H1 (cell line): ENCODE data around the gene TRUB1. TPM values are rescaled to one million over a fixed set of nuclear protein-coding genes. Genes with fewer than 3 reads are reported as not detected.

Experiments used
- CTCF ChIA-PET: fragments of 300-600 bp; sonication (Branson Sonifier 250); formaldehyde crosslinking; loops from one replicate; lab custom pipeline; 2021; ENCODE audit not compliant: partially characterized antibody; lab: Charles Lee
- POLR2A ChIA-PET: fragments of 300-600 bp; sonication (Branson Sonifier 250); formaldehyde crosslinking; loops from one replicate; lab custom pipeline; 2021; ENCODE audit warnings: inconsistent platforms; ENCODE audit not compliant: partially characterized antibody; lab: Charles Lee
- DNase-seq, 2 experiments: peaks; one replicate each; pipeline versions ENCODE4 v3.0.0 to v3.0.0-alpha.2; 2010 to 2022; ENCODE audit warnings: low spot score in 2 of 2, low read depth in 1 of 2, mixed read lengths in 1 of 2
- FAIRE-seq: peaks from 2 replicates; lab custom pipeline; 2011; peaks lifted over from hg19 to GRCh38; lab: Jason Lieb, UNC
- H2AFZ ChIP-seq: 2 replicates; pipeline ENCODE4 v1.8.1; 2012; ENCODE audit warnings: low read length, inconsistent platforms
- H2AK5ac ChIP-seq: 2 replicates; pipeline ENCODE4 v1.6.1; 2013; ENCODE audit warnings: low read depth, low read length
- H2BK120ac ChIP-seq: replicated peaks from 2 replicates; pipeline ENCODE3; 2013; ENCODE audit warnings: low read depth, low read length, inconsistent platforms
- H2BK12ac ChIP-seq: 2 replicates; pipeline ENCODE4 v1.6.1; 2013; ENCODE audit warnings: low read depth, low read length
- H2BK15ac ChIP-seq: 2 replicates; pipeline ENCODE4 v1.6.1; 2013; ENCODE audit warnings: low read length
- H2BK20ac ChIP-seq: 2 replicates; pipeline ENCODE4 v1.6.1; 2013; ENCODE audit warnings: low read length
- H2BK5ac ChIP-seq: 2 replicates; pipeline ENCODE4 v1.6.1; 2013; ENCODE audit warnings: low read depth, low read length
- H3K14ac ChIP-seq: 2 replicates; pipeline ENCODE4 v1.6.1; 2013; ENCODE audit warnings: inconsistent platforms; ENCODE audit not compliant: insufficient read length
- H3K18ac ChIP-seq: 2 replicates; pipeline ENCODE4 v1.6.1; 2013; ENCODE audit warnings: low read length; ENCODE audit errors: extremely low read depth
- H3K23ac ChIP-seq: 2 replicates; pipeline ENCODE4 v1.6.1; 2013; ENCODE audit warnings: inconsistent platforms; ENCODE audit not compliant: insufficient read length
- H3K23me2 ChIP-seq: 2 replicates; pipeline ENCODE4 v1.6.1; 2013; ENCODE audit warnings: low read depth, low read length
- H3K27ac ChIP-seq: 2 replicates; pipeline ENCODE4 v1.6.1; 2011; ENCODE audit warnings: low read depth, low read length, inconsistent platforms
- H3K27me3 ChIP-seq, 4 experiments: replicated peaks in 1 of 4; 1 replicate in 1 of 4; 2 replicates in 3 of 4; pipeline versions ENCODE4 v1.6.1 to v1.8.1; 2011 to 2013; ENCODE audit warnings: low read length in 3 of 4, mild to moderate bottlenecking in 3 of 4, inconsistent platforms in 2 of 4, mixed read lengths in 2 of 4, moderate library complexity in 1 of 4; ENCODE audit not compliant: control insufficient read depth in 3 of 4, insufficient read depth in 3 of 4; ENCODE audit errors: extremely low read depth in 1 of 4
- H3K36me3 ChIP-seq, 4 experiments: 2 replicates each; pipeline versions ENCODE4 v1.6.1 to v1.8.1; 2011 to 2013; ENCODE audit warnings: mild to moderate bottlenecking in 4 of 4, low read length in 3 of 4, moderate library complexity in 2 of 4, control low read depth in 1 of 4, inconsistent platforms in 1 of 4; ENCODE audit not compliant: insufficient read depth in 4 of 4, control insufficient read depth in 2 of 4
- H3K4ac ChIP-seq: replicated peaks from 2 replicates; pipeline ENCODE3; 2013; ENCODE audit warnings: low read length, low read depth, mixed read lengths, inconsistent platforms; ENCODE audit not compliant: insufficient read length
- H3K4me1 ChIP-seq, 4 experiments: replicated peaks in 1 of 4; 1 replicate in 1 of 4; 2 replicates in 3 of 4; pipeline versions ENCODE4 v1.6.1 to v1.8.1; 2011 to 2013; ENCODE audit warnings: low read length in 3 of 4, inconsistent platforms in 2 of 4, mixed read lengths in 1 of 4; ENCODE audit not compliant: insufficient read depth in 4 of 4, control insufficient read depth in 3 of 4
- H3K4me2 ChIP-seq, 2 experiments: 2 replicates each; pipeline versions ENCODE4 v1.6.1 to v1.8.1; 2011 to 2013; ENCODE audit warnings: low read depth in 2 of 2, low read length in 2 of 2, control low read depth in 1 of 2, inconsistent platforms in 1 of 2, mild to moderate bottlenecking in 1 of 2; ENCODE audit not compliant: insufficient read depth in 1 of 2
- H3K4me3 ChIP-seq, 4 experiments: fragments of 200-600, 300-600 bp in 1 of 4; sonication (generic), shearing (Covaris generic), sonication (Bioruptor Twin) in 1 of 4; 2 replicates each; pipeline versions ENCODE4 v1.5.1 to v1.8.1; 2011 to 2016; ENCODE audit warnings: low read length in 4 of 4, low read depth in 3 of 4, control low read depth in 2 of 4, inconsistent platforms in 2 of 4, mild to moderate bottlenecking in 2 of 4, mixed read lengths in 1 of 4, moderate library complexity in 1 of 4; ENCODE audit not compliant: insufficient read depth in 2 of 4; ENCODE audit errors: extremely low read depth in 1 of 4
- H3K56ac ChIP-seq: replicated peaks from 2 replicates; pipeline ENCODE3; 2013; ENCODE audit warnings: low read depth, mild to moderate bottlenecking, mixed read lengths, low read length, inconsistent platforms; ENCODE audit not compliant: insufficient read length
- H3K79me1 ChIP-seq: 2 replicates; pipeline ENCODE4 v1.6.1; 2013; ENCODE audit warnings: low read depth, low read length, control low read depth
- H3K79me2 ChIP-seq, 2 experiments: 2 replicates each; pipeline versions ENCODE4 v1.6.1 to v1.8.1; 2012 to 2013; ENCODE audit warnings: low read length in 2 of 2, mild to moderate bottlenecking in 2 of 2, inconsistent platforms in 1 of 2; ENCODE audit not compliant: insufficient read depth in 2 of 2, control insufficient read depth in 1 of 2
- H3K9ac ChIP-seq, 4 experiments: replicated peaks in 1 of 4; 1 replicate in 1 of 4; 2 replicates in 3 of 4; pipeline versions ENCODE4 v1.6.1 to v1.8.1; 2011 to 2013; ENCODE audit warnings: low read depth in 3 of 4, low read length in 3 of 4, control low read depth in 2 of 4, mild to moderate bottlenecking in 2 of 4, moderate library complexity in 2 of 4, inconsistent platforms in 1 of 4; ENCODE audit errors: extremely low read depth in 1 of 4
- H3K9me3 ChIP-seq, 2 experiments: 2 replicates each; pipeline versions ENCODE4 v1.6.1 to v1.8.1; 2012 to 2013; ENCODE audit warnings: mild to moderate bottlenecking in 2 of 2, moderate library complexity in 2 of 2, control low read depth in 1 of 2, inconsistent platforms in 1 of 2, low read depth in 1 of 2, low read length in 1 of 2, mixed read lengths in 1 of 2; ENCODE audit not compliant: insufficient read depth in 2 of 2
- H4K20me1 ChIP-seq, 2 experiments: replicated peaks in 1 of 2; 2 replicates each; pipeline versions ENCODE3 to v1.8.1; 2011 to 2013; ENCODE audit warnings: inconsistent platforms in 2 of 2, low read length in 2 of 2, mild to moderate bottlenecking in 1 of 2; ENCODE audit not compliant: insufficient read depth in 2 of 2, control insufficient read depth in 1 of 2
- H4K5ac ChIP-seq: 2 replicates; pipeline ENCODE4 v1.6.1; 2013; ENCODE audit warnings: low read length, low read depth, mixed read lengths, inconsistent platforms; ENCODE audit not compliant: insufficient read length
- H4K8ac ChIP-seq: 2 replicates; pipeline ENCODE4 v1.8.0; 2013; ENCODE audit warnings: mild to moderate bottlenecking, moderate library complexity, low read length, inconsistent platforms; ENCODE audit not compliant: insufficient read depth; ENCODE audit errors: extremely low read depth
- H4K91ac ChIP-seq: replicated peaks from 2 replicates; pipeline ENCODE3; 2013; ENCODE audit warnings: low read length, mixed read lengths, inconsistent platforms; ENCODE audit not compliant: insufficient read length
- BRCA1 ChIP-seq: IDR thresholded peaks from 2 replicates; pipeline ENCODE4 v1.6.1; 2012; ENCODE audit warnings: low read depth, low read length, improper control_type of control experiment
- FOSL1 ChIP-seq: IDR thresholded peaks from 2 replicates; pipeline ENCODE4 v1.6.1; 2011; ENCODE audit warnings: mild to moderate bottlenecking, low read depth, low read length, moderate library complexity; ENCODE audit not compliant: insufficient read depth
- JUN ChIP-seq: IDR thresholded peaks from 2 replicates; pipeline ENCODE4 v1.6.1; 2011; ENCODE audit warnings: low read depth, mild to moderate bottlenecking, improper control_type of control experiment, low read length
- KDM1A ChIP-seq: fragments of 200-600, 300-600 bp; sonication (generic); IDR thresholded peaks from 2 replicates; pipeline ENCODE4 v1.7.1; 2016; ENCODE audit warnings: mild to moderate bottlenecking, low read length, borderline replicate concordance
- POU5F1 ChIP-seq: IDR thresholded peaks from 2 replicates; pipeline ENCODE4 v1.6.1; 2011; ENCODE audit warnings: low read depth, mild to moderate bottlenecking, low read length, moderate library complexity
- RFX5 ChIP-seq: IDR thresholded peaks from 2 replicates; pipeline ENCODE4 v1.6.1; 2011; ENCODE audit warnings: low read depth, low read length, improper control_type of control experiment, borderline replicate concordance
- SAP30 ChIP-seq: fragments of 300-600 bp; sonication (generic); IDR thresholded peaks from 2 replicates; pipeline ENCODE4 v1.7.1; 2012; ENCODE audit warnings: low read length, moderate library complexity, mild to moderate bottlenecking, inconsistent platforms; ENCODE audit not compliant: insufficient read depth, insufficient replicate concordance
- SP1 ChIP-seq: IDR thresholded peaks from 2 replicates; pipeline ENCODE4 v1.6.1; 2011; ENCODE audit warnings: low read depth, low read length
- SP4 ChIP-seq: IDR thresholded peaks from 2 replicates; pipeline ENCODE4 v1.6.1; 2012; ENCODE audit warnings: low read length, inconsistent platforms
- SRF ChIP-seq: IDR thresholded peaks from 2 replicates; pipeline ENCODE4 v1.6.1; 2011; ENCODE audit warnings: mild to moderate bottlenecking, low read depth, low read length, moderate library complexity
- TEAD4 ChIP-seq: IDR thresholded peaks from 2 replicates; pipeline ENCODE4 v1.6.1; 2012; ENCODE audit warnings: low read depth, low read length, inconsistent platforms, mixed read lengths
- WGBS, 2 experiments: shearing (Covaris generic) in 1 of 2; methylation state at CpG; one replicate each; pipeline versions ENCODE4 v1.1.6 to v1.1.7; 2013 to 2015; ENCODE audit warnings: low lambda C conversion rate in 2 of 2, mixed read lengths in 2 of 2, inconsistent platforms in 1 of 2, low coverage in 1 of 2, missing lambda C conversion rate in 1 of 2; ENCODE audit not compliant: insufficient replicate concordance in 2 of 2, insufficient coverage in 1 of 2, insufficient read length in 1 of 2; ENCODE audit errors: extremely low coverage in 1 of 2, missing lambda C conversion rate in 1 of 2; 5-methylcytosine and 5-hydroxymethylcytosine counted together
- polyA plus RNA-seq, 7 experiments: library from polyadenylated mRNA; depleted of rRNA in 3 of 7; stranded (reverse) in 5 of 7; unstranded in 2 of 7; fragments of >200 nt in 5 of 7; fragments of 200-250 nt in 2 of 7; gene quantifications; 1 replicate in 5 of 7; 2 replicates in 1 of 7; 4 replicates in 1 of 7; pipeline versions ENCODE4 v1.2.1 to v1.2.3, GENCODE V29; 2011 to 2013; ENCODE audit warnings: missing spikeins in 2 of 7, mixed read lengths in 2 of 7
- total RNA-seq: library from RNA; stranded (reverse); fragmentation: NEBNext Ultra II Directional; extraction: Animal tissue kit (Norgen Biotek cat#: 25700); gene quantifications from 2 replicates; pipeline ENCODE4 v1.2.1, GENCODE V29; 2021

TRUB1 gene
- total and polyA plus RNA-seq, 2 of the 8 experiments (the other 6 are each of a cell fraction or from before 2014, with no cell fraction given) = 6.3 to 22.2 TPM

GRCh38 chr10:114902151-114902550, 35.8 kb upstream of the TRUB1 start:
- Histone ChIP-seq H4K5ac (no peak overlapping the region), H2AFZ (no peak overlapping the region), H3K4me1 (peaks cover 0 to 4% (median 0%) of the 10 kb centered on the region in 4 experiments; a peak in 2 of 7 replicates), H4K91ac (no peak overlapping the region), H3K4me3 (no peak overlapping the region), H3K4ac (no peak overlapping the region), H3K27ac (no peak overlapping the region), H3K14ac (no peak overlapping the region), H2BK5ac (no peak overlapping the region), H2BK20ac (no peak overlapping the region), H4K20me1 (no peaks in the 10 kb centered on the region), H3K79me2 (no peaks in the 10 kb centered on the region), H3K9me3 (no peaks in the 10 kb centered on the region), H3K56ac (no peak overlapping the region), H3K18ac (no peak overlapping the region), H2BK12ac (no peak overlapping the region), H4K8ac (no peak overlapping the region), H3K79me1 (no peaks in the 10 kb centered on the region), H3K23me2 (no peaks in the 10 kb centered on the region), H3K9ac (no peak overlapping the region), H2BK15ac (no peak overlapping the region), H3K4me2 (no peak overlapping the region), H2AK5ac (no peak overlapping the region), H3K27me3 (no peaks in the 10 kb centered on the region), H3K23ac (no peak overlapping the region), H2BK120ac (no peak overlapping the region), H3K36me3 (no peaks in the 10 kb centered on the region)
- CTCF ChIA-PET = interaction anchor here (1.3 kb wide), 1 partner anchor 25 kb away, joined by 5 read pairs; no protein-coding TSS in a partner anchor
- WGBS, 2 experiments = 89% methylated on average over 1 of the region's 1 CpG; no CpG with 5 or more reads in 1 of the 2 experiments
- no peak for FAIRE-seq
- DNase-seq = no peak
- TF ChIP-seq SRF (no peak), KDM1A (no peak), FOSL1 (no peak), JUN (no peak), SP4 (no peak), SAP30 (no peak), BRCA1 (no peak), TEAD4 (no peak), RFX5 (no peak), POU5F1 (no peak), SP1 (no peak)
- POLR2A ChIA-PET = no interaction called here
